Fibroblast of villous mesenchyme (primary cell): Measurements from ENCODE around the gene CHI3L2. TPM values are rescaled to one million over a fixed set of nuclear protein-coding genes. Genes with fewer than 3 reads are reported as not detected.
"Not testable (repeated sequence)": the region's sequence is repeated elsewhere in the genome, so short reads cannot be mapped to it uniquely, and the experiment has no call there.

ENCODE experiments used
- DNase-seq: peaks from one replicate; pipeline ENCODE4 v3.0.0-alpha.2; 2010; ENCODE audit warnings: low read depth
- H3K4me3 ChIP-seq: 2 replicates; pipeline ENCODE4 v1.5.1; 2011; ENCODE audit warnings: low read depth, mild to moderate bottlenecking, low read length
- CTCF ChIP-seq: IDR thresholded peaks from 2 replicates; pipeline ENCODE4 v1.5.1; 2012; ENCODE audit warnings: low read depth, mild to moderate bottlenecking, low read length; ENCODE audit not compliant: insufficient read depth
- total RNA-seq: library from RNA; depleted of rRNA; stranded (reverse); fragments of >200 nt; gene quantifications from 2 replicates; pipeline ENCODE4 v1.2.3, GENCODE V29; 2012

The CHI3L2 gene
- total RNA-seq, 1 donor = not detected

DNA sequence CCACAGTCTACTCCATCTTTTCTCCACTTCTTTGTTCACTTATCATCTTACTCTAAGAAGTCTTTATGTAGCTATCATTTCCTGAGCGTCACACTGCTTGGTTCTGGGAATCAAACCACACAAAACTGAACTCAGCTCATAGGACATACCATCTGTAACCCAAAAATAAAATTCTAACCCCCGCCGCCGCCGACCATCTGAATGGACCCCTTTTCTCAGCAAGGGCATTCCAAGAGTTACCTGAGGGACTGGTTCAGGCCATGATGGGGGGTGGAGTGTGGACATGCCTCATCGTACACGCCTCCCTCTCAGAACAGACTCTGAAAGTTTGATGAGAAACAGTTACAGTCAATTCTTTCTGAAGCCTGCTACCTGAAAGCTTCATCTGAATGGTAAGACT is 12.6 kb upstream of the CHI3L2 start:
- H3K4me3 ChIP-seq = no peak overlapping the region
- DNase-seq = no peak
- TF ChIP-seq CTCF = no peak

DNA sequence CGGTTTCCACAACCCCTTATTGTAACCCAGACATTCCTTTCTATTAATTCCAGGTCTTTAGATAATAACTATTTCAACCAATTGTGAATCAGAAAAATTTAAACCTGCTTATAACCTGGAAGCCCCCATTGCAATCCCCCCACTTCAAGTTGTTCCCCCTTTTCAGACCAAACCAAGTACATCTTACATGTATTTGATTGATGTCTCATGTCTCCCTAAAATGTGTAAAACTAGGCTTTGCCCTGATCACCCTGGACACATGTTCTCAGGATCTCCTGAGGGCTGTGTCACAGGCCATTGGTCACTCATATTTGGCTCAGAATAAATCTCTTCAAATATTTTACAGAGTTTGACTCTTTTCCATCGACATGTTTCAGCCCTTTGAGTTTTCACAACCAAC is 12.2 kb upstream of the CHI3L2 start:
- DNase-seq, H3K4me3 ChIP-seq: not testable (repeated sequence)

DNA sequence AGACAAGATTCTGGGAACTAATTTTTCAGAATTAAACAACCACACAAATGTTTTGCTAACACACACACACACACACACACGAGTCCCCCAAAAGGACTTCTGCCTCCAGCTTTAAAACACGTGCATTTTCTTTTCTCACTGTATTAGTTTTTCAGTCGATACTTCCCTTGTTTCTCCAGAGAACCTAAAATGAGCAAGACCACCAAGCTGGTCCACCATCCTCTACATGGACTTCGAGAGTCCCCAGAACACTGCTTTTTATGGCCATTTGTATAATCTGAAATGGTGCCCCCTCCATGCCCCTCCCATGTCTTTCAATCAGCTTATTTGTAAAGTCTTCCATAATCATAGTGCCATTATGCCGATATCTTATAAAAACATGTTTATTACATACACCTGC is 10.8 kb upstream of the CHI3L2 start:
- DNase-seq = no peak
- no peak for TF ChIP-seq CTCF
- no peak overlapping the region for H3K4me3 ChIP-seq

GRCh38 chr1:111217183-111217910 is 10.2 kb upstream of the CHI3L2 start:
- no peak for TF ChIP-seq CTCF
- DNase-seq = no peak
- no peak overlapping the region for H3K4me3 ChIP-seq

DNA sequence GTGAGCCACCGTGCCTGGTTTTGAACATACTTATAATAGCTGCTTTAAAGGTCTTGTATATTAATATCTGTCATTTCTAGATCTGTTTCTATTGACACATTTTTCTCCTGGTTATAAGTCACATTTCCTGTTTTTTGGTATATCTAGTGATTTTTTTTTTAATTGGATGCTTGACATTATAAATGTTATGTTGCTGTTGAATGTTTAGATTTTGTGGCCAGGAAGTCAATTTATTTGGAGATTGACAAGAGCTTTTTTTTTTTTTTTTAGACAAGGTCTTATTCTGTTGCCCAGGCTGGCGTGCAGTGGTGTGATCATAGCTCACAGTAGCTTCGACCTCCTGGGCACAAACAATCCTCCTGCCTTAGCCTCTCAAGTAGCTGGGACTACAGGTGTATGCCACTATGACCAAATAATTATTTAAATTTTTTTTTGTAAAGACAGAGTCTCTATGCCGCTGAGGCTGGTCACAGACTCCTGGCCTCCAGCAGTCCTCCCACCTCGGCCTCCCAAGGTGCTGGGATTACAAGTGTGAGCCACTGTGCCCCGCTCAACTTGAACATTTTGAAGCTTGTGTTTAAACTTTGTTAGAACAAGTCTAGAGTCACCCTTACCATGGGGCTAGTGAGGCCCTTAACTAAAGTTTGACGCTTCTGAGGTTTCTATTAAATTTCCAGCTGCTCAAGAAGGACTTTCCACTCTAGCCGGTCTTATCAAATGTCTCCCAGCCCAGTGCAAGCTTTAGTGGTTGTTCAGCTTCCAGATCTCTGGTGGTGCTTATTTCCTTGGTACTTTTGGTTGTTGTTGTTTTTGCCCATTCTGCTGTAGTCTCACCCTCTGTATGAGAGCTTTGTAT is 8.6 kb upstream of the CHI3L2 start:
- no peak for DNase-seq
- no peak overlapping the region for H3K4me3 ChIP-seq
- no peak for TF ChIP-seq CTCF

DNA sequence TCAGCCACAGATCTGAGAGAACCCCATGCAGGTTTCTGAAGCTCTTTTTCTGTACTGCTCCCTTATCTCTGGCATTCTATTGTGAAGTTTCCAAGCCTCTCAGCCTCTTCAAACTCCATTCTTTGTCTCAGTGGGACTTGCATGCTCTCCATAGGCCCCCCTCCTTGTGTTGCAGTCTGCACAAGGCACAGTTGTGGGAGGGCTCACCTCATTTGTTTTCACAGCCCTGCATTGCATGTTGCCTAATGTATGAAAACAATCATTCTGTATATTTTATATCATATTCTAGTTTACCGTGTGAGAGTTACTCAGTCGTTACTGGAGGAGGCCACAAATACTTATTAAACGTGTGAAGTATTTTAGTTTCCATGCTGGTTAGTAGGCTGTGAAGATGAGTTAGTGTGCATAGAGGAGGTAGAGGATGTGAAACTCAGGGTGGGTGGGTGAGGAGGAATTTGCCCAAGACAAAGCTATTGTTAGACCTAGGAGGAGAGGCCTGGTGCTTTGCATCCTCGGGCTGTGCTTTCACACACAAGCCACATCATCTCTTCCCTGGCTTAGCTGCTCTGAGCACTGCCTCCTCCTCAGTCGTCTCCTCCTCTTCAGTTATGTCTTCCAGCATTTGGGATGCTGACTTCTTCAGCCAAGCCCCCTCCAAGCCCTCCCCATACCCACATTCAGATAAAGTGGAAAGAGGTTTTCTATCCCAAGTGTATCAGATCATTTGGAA is 7.8 kb upstream of the CHI3L2 start:
- H3K4me3 ChIP-seq = no peak overlapping the region
- TF ChIP-seq CTCF = no peak
- no peak for DNase-seq
